ENCODE results near the gene RPL10.

Gene RPL10

GRCh38 chrX:154365052-154365600, 33.1 kb upstream of the RPL10 start:
- Mint-ChIP-seq H3K27me3 (ENCODE audit: low read depth, poor library complexity) (no peaks in the 10 kb centered on the region), H3K4me3 (no peak overlapping the region), H3K36me3 (ENCODE audit: low read depth) (peaks cover 9% of the 10 kb centered on the region), H3K4me1 (peaks cover 5% of the 10 kb centered on the region), H3K27ac (no peak overlapping the region), H3K9me3 (peaks cover 36% of the 10 kb centered on the region)
- DNase-seq, result no peak
- TF ChIP-seq CTCF (IDR thresholded peaks at IDR 0.05), result no peak

- peaks cover 5% of the 10 kb centered on the region for H3K4me1 Mint-ChIP-seq
- H3K9me3 Mint-ChIP-seq, result peaks cover 31% of the 10 kb centered on the region
- H3K27me3 Mint-ChIP-seq (ENCODE audit: low read depth, poor library complexity), result no peaks in the 10 kb centered on the region
- no peak for TF ChIP-seq CTCF (IDR thresholded peaks at IDR 0.05)
- no peak overlapping the region for H3K27ac Mint-ChIP-seq
- H3K4me3 Mint-ChIP-seq, result no peak overlapping the region
- peaks cover 9% of the 10 kb centered on the region for H3K36me3 Mint-ChIP-seq (ENCODE audit: low read depth)
- DNase-seq, result no peak
Measured at GRCh38 chrX:154365997-154366665, 32.0 kb upstream of the RPL10 start.

- Mint-ChIP-seq H3K36me3 (ENCODE audit: low read depth) (peaks cover 9% of the 10 kb centered on the region), H3K4me1 (peaks cover 5% of the 10 kb centered on the region), H3K9me3 (peaks cover 30% of the 10 kb centered on the region), H3K27ac (no peak overlapping the region), H3K4me3 (no peak overlapping the region), H3K27me3 (ENCODE audit: low read depth, poor library complexity) (no peaks in the 10 kb centered on the region)
- no peak for TF ChIP-seq CTCF (IDR thresholded peaks at IDR 0.05)
- DNase-seq, result no peak
Measured at GRCh38 chrX:154366666-154367055, 31.5 kb upstream of the RPL10 start.

- no peak for TF ChIP-seq CTCF (IDR thresholded peaks at IDR 0.05)
- H3K27me3 Mint-ChIP-seq (ENCODE audit: low read depth, poor library complexity), result no peaks in the 10 kb centered on the region
- H3K4me1 Mint-ChIP-seq, result peaks cover 5% of the 10 kb centered on the region
- DNase-seq, result no peak
- peak overlapping the region; percentile 68 for H3K4me3 Mint-ChIP-seq
- H3K9me3 Mint-ChIP-seq, result peaks cover 34% of the 10 kb centered on the region
- no peak overlapping the region for H3K27ac Mint-ChIP-seq
- peaks cover 9% of the 10 kb centered on the region for H3K36me3 Mint-ChIP-seq (ENCODE audit: low read depth)
Measured at GRCh38 chrX:154367474-154368308, 30.5 kb upstream of the RPL10 start.

GRCh38 chrX:154368630-154369448, 29.3 kb upstream of the RPL10 start:
- peaks cover 34% of the 10 kb centered on the region for H3K9me3 Mint-ChIP-seq
- TF ChIP-seq CTCF (IDR thresholded peaks at IDR 0.05), result no peak
- peak overlapping the region; percentile 90 for H3K4me3 Mint-ChIP-seq
- H3K36me3 Mint-ChIP-seq (ENCODE audit: low read depth), result peaks cover 9% of the 10 kb centered on the region
- DNase-seq, result no peak
- no peak overlapping the region for H3K27ac Mint-ChIP-seq
- H3K4me1 Mint-ChIP-seq, result peaks cover 5% of the 10 kb centered on the region
- no peaks in the 10 kb centered on the region for H3K27me3 Mint-ChIP-seq (ENCODE audit: low read depth, poor library complexity)

Data from nephron progenitor cell (in vitro differentiated cells).